Measurements from ENCODE around the gene ZFX. TPM values are rescaled to one million over a fixed set of nuclear protein-coding genes. Genes with fewer than 3 reads are reported as not detected.

Gene ZFX
- total RNA-seq, 4 donors from 2014 or later, result 42.9 to 63.3 (median 57.3) TPM

GRCh38 chrX:24231641-24232179, 82.2 kb downstream of the ZFX start:
- no peaks in the 10 kb centered on the region for H3K36me3 ChIP-seq
- ATAC-seq (no peak), DNase-seq (no peak)
- no peaks in the 10 kb centered on the region for H3K4me1 ChIP-seq
- H3K27ac ChIP-seq, result no peak overlapping the region
- H3K27me3 ChIP-seq, result no peaks in the 10 kb centered on the region
- TF ChIP-seq POLR2A (IDR thresholded peaks at IDR 0.05), result no peak
- no peak for TF ChIP-seq CTCF (IDR thresholded peaks at IDR 0.05 in 4 of 5, conservative IDR thresholded peaks at IDR 0.05 in 1 of 5)
- no peaks in the 10 kb centered on the region for H3K9me3 ChIP-seq
- H3K4me3 ChIP-seq, result no peak overlapping the region
- intact Hi-C loops (cut with DNase I; ENCODE audit: low total_unique reads), result no loop called here
- in situ Hi-C loops (cut with MboI; ENCODE audit: low sequenced_read_pairs in 4 of 4), result loop anchor here in 2 of 4 donors (10.0 to 25.0 kb wide), 2 partner anchors 144 to 317 kb away; no protein-coding TSS in a partner anchor

GRCh38 chrX:24232796-24233195, 83.3 kb downstream of the ZFX start:
- no peaks in the 10 kb centered on the region for H3K27me3 ChIP-seq
- no peaks in the 10 kb centered on the region for H3K36me3 ChIP-seq
- DNase-seq (no peak), ATAC-seq (no peak)
- no peak overlapping the region for H3K4me3 ChIP-seq
- no peak overlapping the region for H3K27ac ChIP-seq
- H3K9me3 ChIP-seq, result no peaks in the 10 kb centered on the region
- intact Hi-C loops (cut with DNase I; ENCODE audit: low total_unique reads) (no loop called here), in situ Hi-C loops (cut with MboI; ENCODE audit: low sequenced_read_pairs in 4 of 4) (loop anchor here in 2 of 4 donors (10.0 to 25.0 kb wide), 2 partner anchors 145 to 318 kb away; no protein-coding TSS in a partner anchor)
- TF ChIP-seq CTCF (IDR thresholded peaks at IDR 0.05 in 4 of 5, conservative IDR thresholded peaks at IDR 0.05 in 1 of 5) (no peak), POLR2A (IDR thresholded peaks at IDR 0.05) (no peak)
- no peaks in the 10 kb centered on the region for H3K4me1 ChIP-seq

- H3K27me3 ChIP-seq, result no peaks in the 10 kb centered on the region
- H3K9me3 ChIP-seq, result no peaks in the 10 kb centered on the region
- intact Hi-C loops (cut with DNase I; ENCODE audit: low total_unique reads) (no loop called here), in situ Hi-C loops (cut with MboI; ENCODE audit: low sequenced_read_pairs in 4 of 4) (loop anchor here in 2 of 4 donors (10.0 to 25.0 kb wide), 2 partner anchors 148 to 320 kb away; no protein-coding TSS in a partner anchor)
- no peak overlapping the region for H3K4me3 ChIP-seq
- H3K36me3 ChIP-seq, result no peaks in the 10 kb centered on the region
- ATAC-seq (no peak), DNase-seq (no peak)
- TF ChIP-seq POLR2A (IDR thresholded peaks at IDR 0.05) (no peak), CTCF (IDR thresholded peaks at IDR 0.05 in 4 of 5, conservative IDR thresholded peaks at IDR 0.05 in 1 of 5) (no peak)
- H3K27ac ChIP-seq, result no peak overlapping the region
- no peaks in the 10 kb centered on the region for H3K4me1 ChIP-seq
Observed at GRCh38 chrX:24235084-24235710, 85.7 kb downstream of the ZFX start.

GRCh38 chrX:24241822-24242648, 92.5 kb downstream of the ZFX start:
- Histone ChIP-seq H3K27ac (peak overlapping the region; percentile 43 to 66 (median 54)), H3K27me3 (no peaks in the 10 kb centered on the region), H3K4me1 (peaks cover 0 to 4% of the 10 kb centered on the region in 2 donors), H3K9me3 (no peaks in the 10 kb centered on the region), H3K36me3 (no peaks in the 10 kb centered on the region), H3K4me3 (no peak overlapping the region)
- DNase-seq, result peak in 1 of 2 donors; percentile 11
- in situ Hi-C loops (cut with MboI; ENCODE audit: low sequenced_read_pairs in 4 of 4) (loop anchor here in 3 of 4 donors (10.0 to 25.0 kb wide), 2 partner anchors 155 to 157 kb away; no protein-coding TSS in a partner anchor), intact Hi-C loops (cut with DNase I; ENCODE audit: low total_unique reads) (loop anchor here (2.0 to 10.0 kb wide), 2 partner anchors 91 to 187 kb away; partner anchors contain the start of gene EIF2S3)
- TF ChIP-seq POLR2A (IDR thresholded peaks at IDR 0.05) (no peak), CTCF (IDR thresholded peaks at IDR 0.05 in 4 of 5, conservative IDR thresholded peaks at IDR 0.05 in 1 of 5) (peak in 4 of 5 experiments; percentile 13 to 51 (median 27))
- no peak for ATAC-seq
